ENCODE data around the gene SMCO1. TPM values are rescaled to one million over a fixed set of nuclear protein-coding genes. Genes with fewer than 3 reads are reported as not detected.
"Not testable (repeated sequence)": the region's sequence is repeated elsewhere in the genome, so short reads cannot be mapped to it uniquely, and the experiment has no call there.

Gene SMCO1
- polyA plus RNA-seq, 3 donors = not detected

- intact Hi-C loops (cut with micrococcal nuclease) = no loop called here
- H3K27ac ChIP-seq (ENCODE audit: low read depth in 1 of 2, low read length in 2 of 2) = peak overlapping the region in 1 of 2 donors; percentile 31
- no peak overlapping the region for H2AFZ ChIP-seq (ENCODE audit: insufficient read depth, low read depth, low read length, poor library complexity, severe bottlenecking)
- no peaks in the 10 kb centered on the region for H3K79me2 ChIP-seq (ENCODE audit: insufficient read depth, low read length)
- H4K20me1 ChIP-seq (ENCODE audit: insufficient read depth, low read length) = no peaks in the 10 kb centered on the region
- no peak overlapping the region for H3K9ac ChIP-seq (ENCODE audit: insufficient read depth, low read length, poor library complexity, severe bottlenecking)
- H3K9me3 Mint-ChIP-seq = peaks cover 0 to 2% (median 0%) of the 10 kb centered on the region in 7 donors
- H3K36me3 Mint-ChIP-seq = peaks cover 3 to 12% of the 10 kb centered on the region in 2 donors
- no peak overlapping the region for H3K4me3 Mint-ChIP-seq
- no CpG with 5 or more reads among the region's 4 CpGs for WGBS (ENCODE audit: insufficient coverage)
- peaks cover 11% of the 10 kb centered on the region for H3K4me1 Mint-ChIP-seq
- H3K27me3 ChIP-seq (ENCODE audit: control insufficient read depth in 2 of 2, insufficient read depth in 2 of 2, low read length in 2 of 2) = no peaks in the 10 kb centered on the region
- no peaks in the 10 kb centered on the region for H3K36me3 ChIP-seq (replicated peaks in 1 of 2; ENCODE audit: control insufficient read depth in 1 of 2, insufficient read depth in 2 of 2, low read length in 2 of 2)
- DNase-seq = no peak
- TF ChIP-seq CTCF (IDR thresholded peaks at IDR 0.05) = no peak
- no peak overlapping the region for H3K4me2 ChIP-seq (replicated peaks; ENCODE audit: extremely low read depth, low read length, poor library complexity, severe bottlenecking)
- H3K27ac Mint-ChIP-seq = peak overlapping the region in 4 of 7 donors; percentile 36 to 62 (median 38)
- no peaks in the 10 kb centered on the region for H3K9me3 ChIP-seq (replicated peaks in 1 of 2; ENCODE audit: control insufficient read depth in 1 of 2, insufficient read depth in 1 of 2, low read length in 2 of 2)
- H3K27me3 Mint-ChIP-seq (ENCODE audit: low read depth in 3 of 3) = no peaks in the 10 kb centered on the region
- peaks cover 8 to 9% of the 10 kb centered on the region in 2 donors for H3K4me1 ChIP-seq (ENCODE audit: control insufficient read depth in 1 of 2, insufficient read depth in 2 of 2, low read length in 2 of 2)
- no peak overlapping the region for H3K4me3 ChIP-seq (replicated peaks in 1 of 3; ENCODE audit: low read depth in 2 of 3, low read length in 3 of 3)
Measured at GRCh38 chr3:196458063-196458462, 57.1 kb downstream of the SMCO1 start.

- peak overlapping the region in 4 of 7 donors; percentile 37 to 83 (median 58) for H3K27ac Mint-ChIP-seq
- H3K4me3 ChIP-seq (replicated peaks in 1 of 3; ENCODE audit: low read depth in 2 of 3, low read length in 3 of 3); intact Hi-C loops (cut with micrococcal nuclease); H2AFZ ChIP-seq (ENCODE audit: insufficient read depth, low read depth, low read length, poor library complexity, severe bottlenecking); H3K9me3 ChIP-seq (replicated peaks in 1 of 2; ENCODE audit: control insufficient read depth in 1 of 2, insufficient read depth in 1 of 2, low read length in 2 of 2); H3K4me1 ChIP-seq (ENCODE audit: control insufficient read depth in 1 of 2, insufficient read depth in 2 of 2, low read length in 2 of 2); H3K9ac ChIP-seq (ENCODE audit: insufficient read depth, low read length, poor library complexity, severe bottlenecking); H4K20me1 ChIP-seq (ENCODE audit: insufficient read depth, low read length); H3K36me3 ChIP-seq (replicated peaks in 1 of 2; ENCODE audit: control insufficient read depth in 1 of 2, insufficient read depth in 2 of 2, low read length in 2 of 2); H3K9me3 Mint-ChIP-seq; H3K27me3 Mint-ChIP-seq (ENCODE audit: low read depth in 3 of 3); H3K27me3 ChIP-seq (ENCODE audit: control insufficient read depth in 2 of 2, insufficient read depth in 2 of 2, low read length in 2 of 2); H3K79me2 ChIP-seq (ENCODE audit: insufficient read depth, low read length): not testable (repeated sequence)
- DNase-seq = peak; percentile 40 to 59 (median 55)
- peak overlapping the region in 1 of 2 donors; percentile 31 for H3K27ac ChIP-seq (ENCODE audit: low read depth in 1 of 2, low read length in 2 of 2)
- peaks cover 3 to 17% of the 10 kb centered on the region in 2 donors for H3K36me3 Mint-ChIP-seq
- H3K4me1 Mint-ChIP-seq = peaks cover 11% of the 10 kb centered on the region
- peak overlapping the region; percentile 7 for H3K4me2 ChIP-seq (replicated peaks; ENCODE audit: extremely low read depth, low read length, poor library complexity, severe bottlenecking)
- WGBS (ENCODE audit: insufficient coverage) = no CpG with 5 or more reads among the region's 7 CpGs
- H3K4me3 Mint-ChIP-seq = peak overlapping the region in 1 of 2 donors; percentile 51
Measured at GRCh38 chr3:196457470-196457869, 57.7 kb downstream of the SMCO1 start.

Small RNAs within 50 kb of the gene (small RNA-seq; reads per million reads assigned to genes)
- gene RPS29P3 (ENCODE audit: insufficient read length, low read depth) = not detected

Other genes with a start within 250 kb of the SMCO1 start
- 10 to 100 TPM; 24.3 to 99.6 (median 31.6) TPM for gene PCYT1A, start 227.6 kb downstream of the SMCO1 start, polyA plus RNA-seq
- gene DYNLT2B, start 197.1 kb downstream of the SMCO1 start, polyA plus RNA-seq = 1 to 10 TPM; 2.5 to 3.0 (median 2.7) TPM
- gene TM4SF19, start 177.0 kb downstream of the SMCO1 start, polyA plus RNA-seq = under 1 TPM in 2 of 3 donors, not detected in 1; 0.36 to 0.77 TPM
- gene UBXN7, start 82.9 kb downstream of the SMCO1 start, polyA plus RNA-seq = 10 to 100 TPM; 10.5 to 15.8 (median 13.6) TPM
- 1 to 10 TPM; 4.4 to 6.9 (median 6.7) TPM for gene RNF168, start 11.6 kb downstream of the SMCO1 start, polyA plus RNA-seq
- gene WDR53, start 53.2 kb upstream of the SMCO1 start, polyA plus RNA-seq = 1 to 10 TPM; 4.1 to 6.7 (median 5.3) TPM
- gene FBXO45, start 53.3 kb upstream of the SMCO1 start, polyA plus RNA-seq = 1 to 10 TPM; 1.8 to 2.8 (median 2.3) TPM
- gene NRROS, start 124.3 kb upstream of the SMCO1 start, polyA plus RNA-seq = 100 to 1,000 TPM in 1 of 3 donors, 1 to 10 TPM in 2; 5.9 to 109 (median 7.5) TPM
- 1 to 10 TPM; 1.7 to 3.2 (median 2.7) TPM for gene CEP19, start 196.9 kb upstream of the SMCO1 start, polyA plus RNA-seq
- gene PIGX, start 197.0 kb upstream of the SMCO1 start, polyA plus RNA-seq = 10 to 100 TPM; 11.8 to 44.9 (median 29.8) TPM
- gene PAK2, start 224.5 kb upstream of the SMCO1 start, polyA plus RNA-seq = 10 to 100 TPM; 32.4 to 44.2 (median 33.2) TPM